Measurements from ENCODE around the gene PARL. TPM values are rescaled to one million over a fixed set of nuclear protein-coding genes. Genes with fewer than 3 reads are reported as not detected.

PARL gene
- total and polyA plus RNA-seq, 2 donors (not counting 1 experiment from before 2014, with no cell fraction given), result 23.5 to 46.7 TPM

GRCh38 chr3:183930086-183930485, 45.4 kb upstream of the PARL start:
- Histone ChIP-seq H3K79me2 (ENCODE audit: control insufficient read depth, insufficient read depth, low read length) (no peaks in the 10 kb centered on the region), H3K4me1 (ENCODE audit: control insufficient read depth in 2 of 2, insufficient read depth in 2 of 2, low read length in 2 of 2) (no peaks in the 10 kb centered on the region), H3K27ac (ENCODE audit: low read length in 2 of 2) (no peak overlapping the region), H3K4me2 (replicated peaks; ENCODE audit: low read depth, low read length, poor library complexity, severe bottlenecking) (no peak overlapping the region), H3K9ac (ENCODE audit: low read length) (no peak overlapping the region), H2AFZ (ENCODE audit: insufficient read depth, low read depth, low read length, poor library complexity, severe bottlenecking) (no peak overlapping the region), H4K20me1 (ENCODE audit: control insufficient read depth, insufficient read depth, low read length, poor library complexity, severe bottlenecking) (no peaks in the 10 kb centered on the region), H3K36me3 (replicated peaks in 1 of 2; ENCODE audit: control extremely low read depth in 1 of 2, control insufficient read depth in 1 of 2, extremely low read depth in 1 of 2, insufficient read depth in 2 of 2, low read length in 1 of 2) (peaks cover 0 to 7% of the 10 kb centered on the region in 2 experiments), H3K4me3 (ENCODE audit: control extremely low read depth in 1 of 5, extremely low read depth in 1 of 5, insufficient read depth in 1 of 5, low read depth in 2 of 5, low read length in 4 of 5) (no peak overlapping the region), H3K9me3 (ENCODE audit: control extremely low read depth in 1 of 3, control insufficient read depth in 2 of 3, insufficient read depth in 1 of 3, low read length in 2 of 3) (peaks cover 0 to 3% (median 0%) of the 10 kb centered on the region in 3 donors), H3K27me3 (replicated peaks in 1 of 4; ENCODE audit: control extremely low read depth in 1 of 4, control insufficient read depth in 3 of 4, insufficient read depth in 4 of 4, low read length in 3 of 4) (no peaks in the 10 kb centered on the region)
- ChIA-PET CTCF (interaction anchor here (0.8 kb wide), 1 partner anchor 11 kb away, joined by 3 read pairs; no protein-coding TSS in a partner anchor), POLR2A (no interaction called here)
- TF ChIP-seq CTCF (IDR thresholded peaks at IDR 0.05) (no peak), EZH2 (IDR thresholded peaks at IDR 0.05; ENCODE audit: borderline replicate concordance, insufficient read depth, low read depth, low read length, poor library complexity, severe bottlenecking) (no peak)
- Mint-ChIP-seq H3K4me1 (no peaks in the 10 kb centered on the region), H3K27me3 (no peaks in the 10 kb centered on the region), H3K9me3 (ENCODE audit: insufficient read depth) (no peaks in the 10 kb centered on the region), H3K27ac (no peak overlapping the region), H3K4me3 (no peak overlapping the region)
- DNase-seq (no peak), ATAC-seq (ENCODE audit: low read depth) (no peak)
- intact Hi-C loops (cut with micrococcal nuclease), result no loop called here
- WGBS (ENCODE audit: insufficient coverage), result 97% methylated on average over 8 of the region's 10 CpGs

GRCh38 chr3:183927059-183927458, 42.4 kb upstream of the PARL start:
- Mint-ChIP-seq H3K4me1 (no peaks in the 10 kb centered on the region), H3K4me3 (no peak overlapping the region), H3K27me3 (no peaks in the 10 kb centered on the region), H3K27ac (no peak overlapping the region), H3K9me3 (ENCODE audit: insufficient read depth) (no peaks in the 10 kb centered on the region)
- Histone ChIP-seq H3K9me3 (ENCODE audit: control extremely low read depth in 1 of 3, control insufficient read depth in 2 of 3, insufficient read depth in 1 of 3, low read length in 2 of 3) (peaks cover 0 to 3% (median 0%) of the 10 kb centered on the region in 3 donors), H3K9ac (ENCODE audit: low read length) (no peak overlapping the region), H3K36me3 (replicated peaks in 1 of 2; ENCODE audit: control extremely low read depth in 1 of 2, control insufficient read depth in 1 of 2, extremely low read depth in 1 of 2, insufficient read depth in 2 of 2, low read length in 1 of 2) (peaks cover 0 to 10% of the 10 kb centered on the region in 2 experiments), H3K4me1 (ENCODE audit: control insufficient read depth in 2 of 2, insufficient read depth in 2 of 2, low read length in 2 of 2) (no peaks in the 10 kb centered on the region), H3K4me2 (replicated peaks; ENCODE audit: low read depth, low read length, poor library complexity, severe bottlenecking) (no peak overlapping the region), H3K27me3 (replicated peaks in 1 of 4; ENCODE audit: control extremely low read depth in 1 of 4, control insufficient read depth in 3 of 4, insufficient read depth in 4 of 4, low read length in 3 of 4) (no peaks in the 10 kb centered on the region), H3K79me2 (ENCODE audit: control insufficient read depth, insufficient read depth, low read length) (no peaks in the 10 kb centered on the region), H2AFZ (ENCODE audit: insufficient read depth, low read depth, low read length, poor library complexity, severe bottlenecking) (no peak overlapping the region), H4K20me1 (ENCODE audit: control insufficient read depth, insufficient read depth, low read length, poor library complexity, severe bottlenecking) (no peaks in the 10 kb centered on the region), H3K4me3 (ENCODE audit: control extremely low read depth in 1 of 5, extremely low read depth in 1 of 5, insufficient read depth in 1 of 5, low read depth in 2 of 5, low read length in 4 of 5) (no peak overlapping the region), H3K27ac (ENCODE audit: low read length in 2 of 2) (no peak overlapping the region)
- no peak for DNase-seq
- no peak for ATAC-seq (ENCODE audit: low read depth)
- CTCF ChIA-PET, result no interaction called here
- no CpG with 5 or more reads among the region's 3 CpGs for WGBS (ENCODE audit: insufficient coverage)
- no peak for TF ChIP-seq EZH2 (IDR thresholded peaks at IDR 0.05; ENCODE audit: borderline replicate concordance, insufficient read depth, low read depth, low read length, poor library complexity, severe bottlenecking)
- TF ChIP-seq CTCF (IDR thresholded peaks at IDR 0.05), result no peak
- intact Hi-C loops (cut with micrococcal nuclease), result no loop called here
- POLR2A ChIA-PET, result no interaction called here
